ENCODE data around the gene PLEKHA7.

The PLEKHA7 gene

DNA sequence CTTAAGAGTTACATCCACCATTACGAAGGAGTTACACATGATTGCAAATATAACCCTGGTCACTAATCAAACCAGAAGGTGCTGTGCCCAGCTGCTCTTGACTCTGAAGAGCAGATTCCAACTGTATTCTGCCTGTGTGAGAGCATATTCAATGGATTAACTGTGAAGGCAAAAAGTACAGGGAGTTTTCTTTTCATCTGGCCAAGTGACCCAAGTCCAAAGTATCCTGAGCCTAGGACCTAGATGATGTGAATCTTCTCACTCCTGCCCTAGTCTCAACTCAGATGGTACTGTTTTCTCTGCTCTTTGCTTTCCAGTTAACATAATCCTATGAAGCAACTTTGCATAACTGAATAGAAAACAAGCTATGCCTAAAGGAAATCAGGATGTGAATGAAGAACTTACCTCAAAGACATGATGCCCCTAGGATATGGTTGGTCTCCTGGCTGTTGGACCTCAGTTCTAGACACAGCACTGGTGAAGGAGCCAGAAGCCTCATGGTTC lies 169.9 kb downstream of the PLEKHA7 start:
- Histone ChIP-seq H3K27ac (ENCODE audit: low read depth, low read length) (no peak overlapping the region), H3K79me2 (ENCODE audit: control insufficient read depth, low read length) (no peaks in the 10 kb centered on the region), H3K4me3 (ENCODE audit: low read length) (no peak overlapping the region), H3K4me2 (ENCODE audit: low read length) (no peak overlapping the region), H3K4me1 (ENCODE audit: control insufficient read depth, low read length) (no peaks in the 10 kb centered on the region), H3K36me3 (ENCODE audit: control insufficient read depth, low read length) (no peaks in the 10 kb centered on the region), H4K20me1 (ENCODE audit: control insufficient read depth, insufficient read depth, low read depth, low read length) (no peaks in the 10 kb centered on the region), H3F3A (ENCODE audit: control insufficient read depth, insufficient read depth) (no peaks in the 10 kb centered on the region), H3K27me3 (ENCODE audit: control insufficient read depth, low read length) (peaks cover 27% of the 10 kb centered on the region), H3K9me2 (replicated peaks; ENCODE audit: control insufficient read depth, low read length) (no peaks in the 10 kb centered on the region), H3K9me3 (ENCODE audit: control insufficient read depth, insufficient read depth, low read length) (no peaks in the 10 kb centered on the region)
- TF ChIP-seq, protein P1, sequence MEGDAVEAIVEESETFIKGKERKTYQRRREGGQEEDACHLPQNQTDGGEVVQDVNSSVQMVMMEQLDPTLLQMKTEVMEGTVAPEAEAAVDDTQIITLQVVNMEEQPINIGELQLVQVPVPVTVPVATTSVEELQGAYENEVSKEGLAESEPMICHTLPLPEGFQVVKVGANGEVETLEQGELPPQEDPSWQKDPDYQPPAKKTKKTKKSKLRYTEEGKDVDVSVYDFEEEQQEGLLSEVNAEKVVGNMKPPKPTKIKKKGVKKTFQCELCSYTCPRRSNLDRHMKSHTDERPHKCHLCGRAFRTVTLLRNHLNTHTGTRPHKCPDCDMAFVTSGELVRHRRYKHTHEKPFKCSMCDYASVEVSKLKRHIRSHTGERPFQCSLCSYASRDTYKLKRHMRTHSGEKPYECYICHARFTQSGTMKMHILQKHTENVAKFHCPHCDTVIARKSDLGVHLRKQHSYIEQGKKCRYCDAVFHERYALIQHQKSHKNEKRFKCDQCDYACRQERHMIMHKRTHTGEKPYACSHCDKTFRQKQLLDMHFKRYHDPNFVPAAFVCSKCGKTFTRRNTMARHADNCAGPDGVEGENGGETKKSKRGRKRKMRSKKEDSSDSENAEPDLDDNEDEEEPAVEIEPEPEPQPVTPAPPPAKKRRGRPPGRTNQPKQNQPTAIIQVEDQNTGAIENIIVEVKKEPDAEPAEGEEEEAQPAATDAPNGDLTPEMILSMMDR (IDR thresholded peaks at IDR 0.05; ENCODE audit: low read depth, low read length, poor library complexity, severe bottlenecking): no peak
- no peak for TF ChIP-seq EZH2phosphoT487 (IDR thresholded peaks at IDR 0.05; ENCODE audit: borderline replicate concordance, low read length)

DNA sequence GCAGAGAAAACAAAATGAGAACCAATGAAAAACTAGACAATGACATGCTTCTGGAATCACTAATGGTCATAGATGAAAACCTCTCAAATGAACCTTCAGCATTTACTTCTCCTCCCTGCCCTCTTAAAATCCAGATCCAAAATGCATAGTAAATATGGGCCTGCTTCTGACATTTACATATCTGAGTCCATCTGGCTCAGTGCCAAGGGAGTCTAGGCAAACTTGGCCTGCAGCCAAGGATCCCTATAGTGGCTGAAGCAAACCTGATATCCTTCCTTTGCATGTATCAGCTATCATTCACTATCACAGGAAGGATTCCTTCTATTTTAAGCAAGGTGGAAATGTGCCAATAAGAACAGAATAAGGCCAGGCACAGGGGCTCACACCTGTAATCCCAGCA lies 170.9 kb downstream of the PLEKHA7 start:
- H3K9me3 ChIP-seq (ENCODE audit: control insufficient read depth, insufficient read depth, low read length): no peaks in the 10 kb centered on the region
- no peak overlapping the region for H3K4me3 ChIP-seq (ENCODE audit: low read length)
- no peaks in the 10 kb centered on the region for H3K36me3 ChIP-seq (ENCODE audit: control insufficient read depth, low read length)
- H3K27me3 ChIP-seq (ENCODE audit: control insufficient read depth, low read length): peaks cover 27% of the 10 kb centered on the region
- no peaks in the 10 kb centered on the region for H4K20me1 ChIP-seq (ENCODE audit: control insufficient read depth, insufficient read depth, low read depth, low read length)
- no peaks in the 10 kb centered on the region for H3F3A ChIP-seq (ENCODE audit: control insufficient read depth, insufficient read depth)
- no peaks in the 10 kb centered on the region for H3K4me1 ChIP-seq (ENCODE audit: control insufficient read depth, low read length)
- TF ChIP-seq, protein P1 (IDR thresholded peaks at IDR 0.05; ENCODE audit: low read depth, low read length, poor library complexity, severe bottlenecking): no peak
- no peak for TF ChIP-seq EZH2phosphoT487 (IDR thresholded peaks at IDR 0.05; ENCODE audit: borderline replicate concordance, low read length)
- no peaks in the 10 kb centered on the region for H3K9me2 ChIP-seq (replicated peaks; ENCODE audit: control insufficient read depth, low read length)
- no peak overlapping the region for H3K27ac ChIP-seq (ENCODE audit: low read depth, low read length)
- H3K79me2 ChIP-seq (ENCODE audit: control insufficient read depth, low read length): no peaks in the 10 kb centered on the region
- H3K4me2 ChIP-seq (ENCODE audit: low read length): no peak overlapping the region

DNA sequence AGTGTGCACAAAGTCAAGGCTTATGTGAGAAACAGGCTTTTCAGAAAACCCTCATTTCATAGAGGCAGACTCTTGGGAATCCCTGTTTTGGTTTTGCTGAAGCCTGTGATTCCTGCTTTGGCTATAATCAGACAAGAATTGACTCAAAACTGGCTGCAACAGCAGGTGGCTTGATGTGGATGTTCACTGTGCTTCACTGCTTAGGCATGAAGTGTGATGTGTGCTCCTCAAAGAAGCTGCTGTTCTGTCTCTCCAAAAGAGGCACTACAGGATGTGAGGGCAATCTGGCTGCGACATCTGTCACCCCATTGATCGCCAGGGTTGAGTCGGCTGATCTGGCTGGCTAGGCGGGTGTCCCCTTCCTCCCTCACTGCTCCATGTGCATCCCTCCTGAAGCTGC lies 172.2 kb downstream of the PLEKHA7 start:
- no peaks in the 10 kb centered on the region for H3K79me2 ChIP-seq (ENCODE audit: control insufficient read depth, low read length)
- TF ChIP-seq EZH2phosphoT487 (IDR thresholded peaks at IDR 0.05; ENCODE audit: borderline replicate concordance, low read length): no peak
- TF ChIP-seq, protein P1 (IDR thresholded peaks at IDR 0.05; ENCODE audit: low read depth, low read length, poor library complexity, severe bottlenecking): no peak
- no peaks in the 10 kb centered on the region for H3K9me2 ChIP-seq (replicated peaks; ENCODE audit: control insufficient read depth, low read length)
- no peaks in the 10 kb centered on the region for H3K4me1 ChIP-seq (ENCODE audit: control insufficient read depth, low read length)
- H3F3A ChIP-seq (ENCODE audit: control insufficient read depth, insufficient read depth): no peaks in the 10 kb centered on the region
- no peaks in the 10 kb centered on the region for H4K20me1 ChIP-seq (ENCODE audit: control insufficient read depth, insufficient read depth, low read depth, low read length)
- H3K27me3 ChIP-seq (ENCODE audit: control insufficient read depth, low read length): peaks cover 27% of the 10 kb centered on the region
- H3K4me2 ChIP-seq (ENCODE audit: low read length): no peak overlapping the region
- H3K36me3 ChIP-seq (ENCODE audit: control insufficient read depth, low read length): no peaks in the 10 kb centered on the region
- H3K4me3 ChIP-seq (ENCODE audit: low read length): no peak overlapping the region
- H3K9me3 ChIP-seq (ENCODE audit: control insufficient read depth, insufficient read depth, low read length): no peaks in the 10 kb centered on the region
- H3K27ac ChIP-seq (ENCODE audit: low read depth, low read length): no peak overlapping the region

All from DOHH2 (cell line).